Medulla oblongata (tissue), 1 donor: ENCODE measurements around the gene ROBO2.

Source experiments
- DNase-seq: peaks from one replicate; pipeline ENCODE4 v3.0.0-alpha.2; 2015; ENCODE audit errors: extremely low spot score

The ROBO2 gene

GRCh38 chr3:77039606-77040171 is at the start of gene ROBO2:
TSS of gene ROBO2 (plus strand) at chr3:77040099. CDS start at chr3:77040786, 687 bp downstream.
- peak; percentile 18 for DNase-seq

GRCh38 chr3:76990606-76991005 is 49.3 kb upstream of the ROBO2 start:
- no peak for DNase-seq

GRCh38 chr3:76991165-76991564 is 48.7 kb upstream of the ROBO2 start:
- DNase-seq, result no peak

GRCh38 chr3:76997733-76998132 is 42.2 kb upstream of the ROBO2 start:
- no peak for DNase-seq

- DNase-seq, result no peak
Observed at GRCh38 chr3:76998555-76998954, 41.3 kb upstream of the ROBO2 start.

- DNase-seq, result no peak
Observed at GRCh38 chr3:77001062-77001701, 38.7 kb upstream of the ROBO2 start.

- no peak for DNase-seq
Observed at GRCh38 chr3:77014226-77014625, 25.7 kb upstream of the ROBO2 start.

GRCh38 chr3:77025471-77025870 is 14.4 kb upstream of the ROBO2 start:
- DNase-seq, result no peak

GRCh38 chr3:77026904-77027634 is 12.8 kb upstream of the ROBO2 start:
- no peak for DNase-seq

- no peak for DNase-seq
Observed at GRCh38 chr3:77028005-77028404, 11.9 kb upstream of the ROBO2 start.

GRCh38 chr3:77038468-77038929 is 1.4 kb upstream of the ROBO2 start:
- peak; percentile 93 for DNase-seq

- no peak for DNase-seq
Observed at GRCh38 chr3:77038930-77039605, 831 bp upstream of the ROBO2 start.

GRCh38 chr3:77040216-77040615 is 317 bp downstream of the ROBO2 start:
- peak; percentile 37 for DNase-seq

GRCh38 chr3:77040926-77041722 is 1.2 kb downstream of the ROBO2 start:
- DNase-seq, result no peak

- DNase-seq, result no peak
Observed at GRCh38 chr3:77041811-77042210, 1.9 kb downstream of the ROBO2 start.

- DNase-seq, result no peak
Observed at GRCh38 chr3:77042343-77042742, 2.4 kb downstream of the ROBO2 start.

GRCh38 chr3:77042882-77043281 is 3.0 kb downstream of the ROBO2 start:
- peak; percentile 35 for DNase-seq

- no peak for DNase-seq
Observed at GRCh38 chr3:77045686-77046085, 5.8 kb downstream of the ROBO2 start.

GRCh38 chr3:77048186-77048585 is 8.3 kb downstream of the ROBO2 start:
- no peak for DNase-seq

- no peak for DNase-seq
Observed at GRCh38 chr3:77051591-77051990, 11.7 kb downstream of the ROBO2 start.

- peak; percentile 34 for DNase-seq
Observed at GRCh38 chr3:77052051-77052501, 12.2 kb downstream of the ROBO2 start.
